ENCODE measurements around the gene AKAP5. TPM values are rescaled to one million over a fixed set of nuclear protein-coding genes. Genes with fewer than 3 reads are reported as not detected.

Gene AKAP5
- polyA plus RNA-seq, 1 of the 3 experiments (the other 2 are of a cell fraction): 0.28 TPM

DNA sequence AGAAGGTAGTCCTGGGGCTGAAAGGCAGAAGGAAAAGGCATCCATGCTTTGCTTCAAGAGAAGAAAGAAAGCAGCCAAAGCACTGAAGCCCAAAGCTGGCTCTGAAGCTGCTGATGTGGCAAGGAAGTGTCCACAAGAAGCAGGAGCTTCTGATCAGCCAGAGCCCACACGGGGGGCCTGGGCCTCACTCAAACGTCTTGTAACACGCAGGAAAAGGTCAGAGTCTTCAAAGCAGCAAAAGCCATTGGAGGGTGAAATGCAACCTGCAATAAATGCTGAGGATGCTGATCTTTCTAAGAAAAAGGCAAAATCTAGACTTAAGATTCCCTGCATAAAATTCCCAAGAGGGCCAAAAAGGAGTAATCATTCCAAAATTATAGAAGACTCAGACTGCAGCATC, 3.2 kb downstream of the AKAP5 start:
- ChIA-PET CTCF (interaction anchor here (2.1 to 5.5 kb wide), 3 partner anchors 10 to 124 kb away, joined by 7 to 28 read pairs (median 15); no protein-coding TSS in a partner anchor), POLR2A (no interaction called here)
- no peak for TF ChIP-seq FOSL2 (IDR thresholded peaks at IDR 0.05; ENCODE audit: borderline replicate concordance, low read depth)
- TF ChIP-seq, protein P1, sequence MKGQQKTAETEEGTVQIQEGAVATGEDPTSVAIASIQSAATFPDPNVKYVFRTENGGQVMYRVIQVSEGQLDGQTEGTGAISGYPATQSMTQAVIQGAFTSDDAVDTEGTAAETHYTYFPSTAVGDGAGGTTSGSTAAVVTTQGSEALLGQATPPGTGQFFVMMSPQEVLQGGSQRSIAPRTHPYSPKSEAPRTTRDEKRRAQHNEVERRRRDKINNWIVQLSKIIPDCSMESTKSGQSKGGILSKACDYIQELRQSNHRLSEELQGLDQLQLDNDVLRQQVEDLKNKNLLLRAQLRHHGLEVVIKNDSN (IDR thresholded peaks at IDR 0.05; ENCODE audit: borderline replicate concordance, low read depth): no peak
- no peak for TF ChIP-seq GATA2 (CRISPR knock-in tag; IDR thresholded peaks at IDR 0.05)
- no peak for TF ChIP-seq CHD2 (IDR thresholded peaks at IDR 0.05; ENCODE audit: low read length, partially characterized antibody)
- no peak for TF ChIP-seq RXRA (IDR thresholded peaks at IDR 0.05; ENCODE audit: borderline replicate concordance, low read depth)
- TF ChIP-seq TAF1 (IDR thresholded peaks at IDR 0.05; ENCODE audit: borderline replicate concordance, low read depth, low read length): no peak
- no peak for TF ChIP-seq GABPA (IDR thresholded peaks at IDR 0.05; ENCODE audit: low read depth)
- TF ChIP-seq RCOR1 (IDR thresholded peaks at IDR 0.05; ENCODE audit: low read length): no peak
- no peak for TF ChIP-seq TCF12 (IDR thresholded peaks at IDR 0.05)
- Histone ChIP-seq H3K4me3 (ENCODE audit: low read depth in 2 of 2, low read length in 1 of 2) (no peak overlapping the region), H2AFZ (ENCODE audit: low read depth) (no peak overlapping the region), H3K27ac (ENCODE audit: low read depth in 2 of 2, low read length in 1 of 2) (no peak overlapping the region), H4K20me1 (ENCODE audit: insufficient read depth) (no peaks in the 10 kb centered on the region), H3K27me3 (ENCODE audit: insufficient read depth) (no peaks in the 10 kb centered on the region), H3K9me2 (no peaks in the 10 kb centered on the region), H3K9me3 (no peaks in the 10 kb centered on the region), H3K36me3 (replicated peaks in 1 of 2; ENCODE audit: control insufficient read depth in 1 of 2, insufficient read depth in 2 of 2, low read length in 1 of 2) (peaks cover 0 to 5% of the 10 kb centered on the region in 2 experiments), H3F3A (replicated peaks; ENCODE audit: insufficient read depth) (peaks cover 8% of the 10 kb centered on the region), H3K79me2 (ENCODE audit: insufficient read depth) (no peaks in the 10 kb centered on the region), H3K4me1 (ENCODE audit: control insufficient read depth in 1 of 2, insufficient read depth in 2 of 2, low read depth in 1 of 2, low read length in 1 of 2) (peaks cover 4 to 13% of the 10 kb centered on the region in 2 experiments; a peak in 2 of 4 replicates), H3K4me2 (no peak overlapping the region), H3K9ac (no peak overlapping the region)
- DNase-seq: no peak
- WGBS (ENCODE audit: low lambda C conversion rate): 93% methylated on average over 3 of the region's 3 CpGs

DNA sequence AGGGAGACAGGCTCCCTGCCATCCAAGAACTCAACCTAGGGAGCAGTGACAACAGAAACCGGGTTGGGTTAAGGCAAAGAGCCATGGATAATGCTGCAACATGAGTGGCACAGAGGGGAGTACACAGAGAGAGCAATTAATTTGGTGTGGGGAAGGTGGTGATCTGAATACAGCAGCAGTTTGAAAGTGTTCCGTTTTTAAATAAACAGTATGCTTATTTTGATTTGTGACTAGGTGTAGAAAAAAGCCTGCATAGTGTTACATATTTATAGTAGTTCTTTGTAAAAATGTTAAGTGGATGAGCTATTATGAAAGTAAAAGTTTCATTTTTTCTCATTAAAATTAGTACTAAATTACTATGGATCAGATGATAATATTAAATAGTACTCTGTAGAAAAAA, 8.7 kb downstream of the AKAP5 start:
- H3K4me3 ChIP-seq (ENCODE audit: low read depth in 2 of 2, low read length in 1 of 2): no peak overlapping the region
- H3K36me3 ChIP-seq (replicated peaks in 1 of 2; ENCODE audit: control insufficient read depth in 1 of 2, insufficient read depth in 2 of 2, low read length in 1 of 2): peaks cover 0 to under 1% of the 10 kb centered on the region in 2 experiments
- H3K9me2 ChIP-seq: no peaks in the 10 kb centered on the region
- H3K4me1 ChIP-seq (ENCODE audit: control insufficient read depth in 1 of 2, insufficient read depth in 2 of 2, low read depth in 1 of 2, low read length in 1 of 2): peaks cover 2 to 4% of the 10 kb centered on the region in 2 experiments; a peak in 2 of 4 replicates
- CTCF ChIA-PET: interaction anchor here (0.9 to 7.3 kb wide), 5 partner anchors 14 to 130 kb away, joined by 3 to 74 read pairs (median 3); no protein-coding TSS in a partner anchor
- H3K79me2 ChIP-seq (ENCODE audit: insufficient read depth): no peaks in the 10 kb centered on the region
- H3K9me3 ChIP-seq: no peaks in the 10 kb centered on the region
- no peak for DNase-seq
- no peaks in the 10 kb centered on the region for H3K27me3 ChIP-seq (ENCODE audit: insufficient read depth)
- no peak overlapping the region for H2AFZ ChIP-seq (ENCODE audit: low read depth)
- TF ChIP-seq, protein P2, sequence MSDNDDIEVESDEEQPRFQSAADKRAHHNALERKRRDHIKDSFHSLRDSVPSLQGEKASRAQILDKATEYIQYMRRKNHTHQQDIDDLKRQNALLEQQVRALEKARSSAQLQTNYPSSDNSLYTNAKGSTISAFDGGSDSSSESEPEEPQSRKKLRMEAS (IDR thresholded peaks at IDR 0.05; ENCODE audit: low read depth): no peak
- TF ChIP-seq ELF1 (IDR thresholded peaks at IDR 0.05) (no peak), TEAD4 (IDR thresholded peaks at IDR 0.05; ENCODE audit: borderline replicate concordance, insufficient read depth) (no peak), YY1 (IDR thresholded peaks at IDR 0.05; ENCODE audit: low read depth) (no peak), RCOR1 (IDR thresholded peaks at IDR 0.05; ENCODE audit: low read length) (no peak), MEF2A (IDR thresholded peaks at IDR 0.05; ENCODE audit: borderline replicate concordance, low read depth) (no peak), TCF12 (IDR thresholded peaks at IDR 0.05) (no peak), GABPA (IDR thresholded peaks at IDR 0.05; ENCODE audit: low read depth) (no peak), FOSL2 (IDR thresholded peaks at IDR 0.05; ENCODE audit: borderline replicate concordance, low read depth) (no peak), MXI1 (IDR thresholded peaks at IDR 0.05; ENCODE audit: low read depth, low read length) (no peak), GATA2 (CRISPR knock-in tag; IDR thresholded peaks at IDR 0.05) (no peak), TAF1 (IDR thresholded peaks at IDR 0.05; ENCODE audit: borderline replicate concordance, low read depth, low read length) (no peak)
- TF ChIP-seq, protein P3, sequence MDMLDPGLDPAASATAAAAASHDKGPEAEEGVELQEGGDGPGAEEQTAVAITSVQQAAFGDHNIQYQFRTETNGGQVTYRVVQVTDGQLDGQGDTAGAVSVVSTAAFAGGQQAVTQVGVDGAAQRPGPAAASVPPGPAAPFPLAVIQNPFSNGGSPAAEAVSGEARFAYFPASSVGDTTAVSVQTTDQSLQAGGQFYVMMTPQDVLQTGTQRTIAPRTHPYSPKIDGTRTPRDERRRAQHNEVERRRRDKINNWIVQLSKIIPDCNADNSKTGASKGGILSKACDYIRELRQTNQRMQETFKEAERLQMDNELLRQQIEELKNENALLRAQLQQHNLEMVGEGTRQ (IDR thresholded peaks at IDR 0.05; ENCODE audit: borderline replicate concordance, low read depth, low read length): no peak
- TF ChIP-seq, protein P4, sequence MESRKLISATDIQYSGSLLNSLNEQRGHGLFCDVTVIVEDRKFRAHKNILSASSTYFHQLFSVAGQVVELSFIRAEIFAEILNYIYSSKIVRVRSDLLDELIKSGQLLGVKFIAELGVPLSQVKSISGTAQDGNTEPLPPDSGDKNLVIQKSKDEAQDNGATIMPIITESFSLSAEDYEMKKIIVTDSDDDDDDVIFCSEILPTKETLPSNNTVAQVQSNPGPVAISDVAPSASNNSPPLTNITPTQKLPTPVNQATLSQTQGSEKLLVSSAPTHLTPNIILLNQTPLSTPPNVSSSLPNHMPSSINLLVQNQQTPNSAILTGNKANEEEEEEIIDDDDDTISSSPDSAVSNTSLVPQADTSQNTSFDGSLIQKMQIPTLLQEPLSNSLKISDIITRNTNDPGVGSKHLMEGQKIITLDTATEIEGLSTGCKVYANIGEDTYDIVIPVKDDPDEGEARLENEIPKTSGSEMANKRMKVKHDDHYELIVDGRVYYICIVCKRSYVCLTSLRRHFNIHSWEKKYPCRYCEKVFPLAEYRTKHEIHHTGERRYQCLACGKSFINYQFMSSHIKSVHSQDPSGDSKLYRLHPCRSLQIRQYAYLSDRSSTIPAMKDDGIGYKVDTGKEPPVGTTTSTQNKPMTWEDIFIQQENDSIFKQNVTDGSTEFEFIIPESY (IDR thresholded peaks at IDR 0.05; ENCODE audit: borderline replicate concordance, low read depth): no peak
- TF ChIP-seq, protein P5, sequence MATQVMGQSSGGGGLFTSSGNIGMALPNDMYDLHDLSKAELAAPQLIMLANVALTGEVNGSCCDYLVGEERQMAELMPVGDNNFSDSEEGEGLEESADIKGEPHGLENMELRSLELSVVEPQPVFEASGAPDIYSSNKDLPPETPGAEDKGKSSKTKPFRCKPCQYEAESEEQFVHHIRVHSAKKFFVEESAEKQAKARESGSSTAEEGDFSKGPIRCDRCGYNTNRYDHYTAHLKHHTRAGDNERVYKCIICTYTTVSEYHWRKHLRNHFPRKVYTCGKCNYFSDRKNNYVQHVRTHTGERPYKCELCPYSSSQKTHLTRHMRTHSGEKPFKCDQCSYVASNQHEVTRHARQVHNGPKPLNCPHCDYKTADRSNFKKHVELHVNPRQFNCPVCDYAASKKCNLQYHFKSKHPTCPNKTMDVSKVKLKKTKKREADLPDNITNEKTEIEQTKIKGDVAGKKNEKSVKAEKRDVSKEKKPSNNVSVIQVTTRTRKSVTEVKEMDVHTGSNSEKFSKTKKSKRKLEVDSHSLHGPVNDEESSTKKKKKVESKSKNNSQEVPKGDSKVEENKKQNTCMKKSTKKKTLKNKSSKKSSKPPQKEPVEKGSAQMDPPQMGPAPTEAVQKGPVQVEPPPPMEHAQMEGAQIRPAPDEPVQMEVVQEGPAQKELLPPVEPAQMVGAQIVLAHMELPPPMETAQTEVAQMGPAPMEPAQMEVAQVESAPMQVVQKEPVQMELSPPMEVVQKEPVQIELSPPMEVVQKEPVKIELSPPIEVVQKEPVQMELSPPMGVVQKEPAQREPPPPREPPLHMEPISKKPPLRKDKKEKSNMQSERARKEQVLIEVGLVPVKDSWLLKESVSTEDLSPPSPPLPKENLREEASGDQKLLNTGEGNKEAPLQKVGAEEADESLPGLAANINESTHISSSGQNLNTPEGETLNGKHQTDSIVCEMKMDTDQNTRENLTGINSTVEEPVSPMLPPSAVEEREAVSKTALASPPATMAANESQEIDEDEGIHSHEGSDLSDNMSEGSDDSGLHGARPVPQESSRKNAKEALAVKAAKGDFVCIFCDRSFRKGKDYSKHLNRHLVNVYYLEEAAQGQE (IDR thresholded peaks at IDR 0.05; ENCODE audit: low read depth, low read length): no peak
- no peaks in the 10 kb centered on the region for H3F3A ChIP-seq (replicated peaks; ENCODE audit: insufficient read depth)
- H3K27ac ChIP-seq (ENCODE audit: low read depth in 2 of 2, low read length in 1 of 2): no peak overlapping the region
- POLR2A ChIA-PET: no interaction called here
- no peak overlapping the region for H3K9ac ChIP-seq
- H4K20me1 ChIP-seq (ENCODE audit: insufficient read depth): no peaks in the 10 kb centered on the region
- 94% methylated on average over 2 of the region's 2 CpGs for WGBS (ENCODE audit: low lambda C conversion rate)
- no peak overlapping the region for H3K4me2 ChIP-seq
